Neural cell (in vitro differentiated cells): ENCODE measurements around the gene MDFIC.

ENCODE experiments used
- EP300 ChIP-seq: fragments of 450-650 bp; conservative IDR thresholded peaks from 2 replicates; pipeline ENCODE4 v1.6.1; 2014; ENCODE audit warnings: antibody characterized with exemption, mild to moderate bottlenecking, moderate library complexity; ENCODE audit not compliant: poor library complexity, severe bottlenecking
- EZH2 ChIP-seq: fragments of 200-600, 300-800 bp; shearing (Covaris generic), sonication (generic); IDR thresholded peaks from 2 replicates; pipeline ENCODE4 v1.6.1; 2014; ENCODE audit warnings: antibody characterized with exemption, low read length, borderline replicate concordance, mild to moderate bottlenecking; ENCODE audit not compliant: insufficient read depth, poor library complexity, severe bottlenecking
- MXI1 ChIP-seq: fragments of 450-650 bp; conservative IDR thresholded peaks from 2 replicates; pipeline ENCODE4 v1.6.1; 2014; ENCODE audit warnings: antibody characterized with exemption, mild to moderate bottlenecking; ENCODE audit not compliant: poor library complexity, severe bottlenecking
- POLR2AphosphoS5 ChIP-seq: IDR thresholded peaks from 2 replicates; pipeline ENCODE4 v1.6.1; 2012
- RAD21 ChIP-seq: fragments of 450-650 bp; conservative IDR thresholded peaks from 2 replicates; pipeline ENCODE4 v1.6.1; 2014; ENCODE audit warnings: antibody characterized with exemption, mild to moderate bottlenecking, moderate library complexity
- TAF1 ChIP-seq: IDR thresholded peaks from 2 replicates; pipeline ENCODE4 v1.6.1; 2012; ENCODE audit warnings: low read depth
- TF ChIP-seq, protein P1 (sequence below): fragments of 450-650 bp; IDR thresholded peaks from 2 replicates; pipeline ENCODE4 v1.5.1; 2014; ENCODE audit warnings: antibody characterized with exemption, mild to moderate bottlenecking, moderate library complexity; ENCODE audit not compliant: poor library complexity, severe bottlenecking
- TF ChIP-seq, protein P2 (sequence below): IDR thresholded peaks from 2 replicates; pipeline ENCODE4 v1.6.1; 2012; ENCODE audit warnings: borderline replicate concordance

DNA sequence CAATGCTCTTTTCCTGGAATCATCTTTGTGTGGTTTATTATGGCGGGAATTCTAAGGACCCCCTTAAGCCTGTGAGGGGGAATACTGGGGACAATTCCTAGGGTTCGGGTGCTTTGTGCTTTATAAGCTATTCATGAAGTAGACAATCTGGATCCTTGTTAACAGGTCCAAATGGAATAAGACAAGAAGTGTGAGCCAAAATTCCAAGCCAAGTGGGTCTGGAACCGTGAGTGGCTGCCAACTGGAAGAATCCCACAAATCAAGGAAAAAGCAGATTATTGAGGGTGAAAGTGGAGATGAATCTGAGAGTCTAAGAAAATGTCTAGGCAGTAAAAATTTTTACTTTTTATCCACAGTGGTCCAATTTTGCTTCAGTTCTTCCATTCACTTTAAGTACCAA, 136.8 kb downstream of the MDFIC start:
- TF ChIP-seq, protein P1, sequence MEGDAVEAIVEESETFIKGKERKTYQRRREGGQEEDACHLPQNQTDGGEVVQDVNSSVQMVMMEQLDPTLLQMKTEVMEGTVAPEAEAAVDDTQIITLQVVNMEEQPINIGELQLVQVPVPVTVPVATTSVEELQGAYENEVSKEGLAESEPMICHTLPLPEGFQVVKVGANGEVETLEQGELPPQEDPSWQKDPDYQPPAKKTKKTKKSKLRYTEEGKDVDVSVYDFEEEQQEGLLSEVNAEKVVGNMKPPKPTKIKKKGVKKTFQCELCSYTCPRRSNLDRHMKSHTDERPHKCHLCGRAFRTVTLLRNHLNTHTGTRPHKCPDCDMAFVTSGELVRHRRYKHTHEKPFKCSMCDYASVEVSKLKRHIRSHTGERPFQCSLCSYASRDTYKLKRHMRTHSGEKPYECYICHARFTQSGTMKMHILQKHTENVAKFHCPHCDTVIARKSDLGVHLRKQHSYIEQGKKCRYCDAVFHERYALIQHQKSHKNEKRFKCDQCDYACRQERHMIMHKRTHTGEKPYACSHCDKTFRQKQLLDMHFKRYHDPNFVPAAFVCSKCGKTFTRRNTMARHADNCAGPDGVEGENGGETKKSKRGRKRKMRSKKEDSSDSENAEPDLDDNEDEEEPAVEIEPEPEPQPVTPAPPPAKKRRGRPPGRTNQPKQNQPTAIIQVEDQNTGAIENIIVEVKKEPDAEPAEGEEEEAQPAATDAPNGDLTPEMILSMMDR: no peak
- no peak for TF ChIP-seq EZH2
- TF ChIP-seq POLR2AphosphoS5: no peak
- no peak for TF ChIP-seq EP300
- TF ChIP-seq RAD21: no peak
- TF ChIP-seq MXI1: no peak
- TF ChIP-seq, protein P2, sequence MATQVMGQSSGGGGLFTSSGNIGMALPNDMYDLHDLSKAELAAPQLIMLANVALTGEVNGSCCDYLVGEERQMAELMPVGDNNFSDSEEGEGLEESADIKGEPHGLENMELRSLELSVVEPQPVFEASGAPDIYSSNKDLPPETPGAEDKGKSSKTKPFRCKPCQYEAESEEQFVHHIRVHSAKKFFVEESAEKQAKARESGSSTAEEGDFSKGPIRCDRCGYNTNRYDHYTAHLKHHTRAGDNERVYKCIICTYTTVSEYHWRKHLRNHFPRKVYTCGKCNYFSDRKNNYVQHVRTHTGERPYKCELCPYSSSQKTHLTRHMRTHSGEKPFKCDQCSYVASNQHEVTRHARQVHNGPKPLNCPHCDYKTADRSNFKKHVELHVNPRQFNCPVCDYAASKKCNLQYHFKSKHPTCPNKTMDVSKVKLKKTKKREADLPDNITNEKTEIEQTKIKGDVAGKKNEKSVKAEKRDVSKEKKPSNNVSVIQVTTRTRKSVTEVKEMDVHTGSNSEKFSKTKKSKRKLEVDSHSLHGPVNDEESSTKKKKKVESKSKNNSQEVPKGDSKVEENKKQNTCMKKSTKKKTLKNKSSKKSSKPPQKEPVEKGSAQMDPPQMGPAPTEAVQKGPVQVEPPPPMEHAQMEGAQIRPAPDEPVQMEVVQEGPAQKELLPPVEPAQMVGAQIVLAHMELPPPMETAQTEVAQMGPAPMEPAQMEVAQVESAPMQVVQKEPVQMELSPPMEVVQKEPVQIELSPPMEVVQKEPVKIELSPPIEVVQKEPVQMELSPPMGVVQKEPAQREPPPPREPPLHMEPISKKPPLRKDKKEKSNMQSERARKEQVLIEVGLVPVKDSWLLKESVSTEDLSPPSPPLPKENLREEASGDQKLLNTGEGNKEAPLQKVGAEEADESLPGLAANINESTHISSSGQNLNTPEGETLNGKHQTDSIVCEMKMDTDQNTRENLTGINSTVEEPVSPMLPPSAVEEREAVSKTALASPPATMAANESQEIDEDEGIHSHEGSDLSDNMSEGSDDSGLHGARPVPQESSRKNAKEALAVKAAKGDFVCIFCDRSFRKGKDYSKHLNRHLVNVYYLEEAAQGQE: no peak
- TF ChIP-seq TAF1: no peak
